ENCODE data around the gene CAPN14. TPM values are rescaled to one million over a fixed set of nuclear protein-coding genes. Genes with fewer than 3 reads are reported as not detected.

Gene CAPN14
- total and polyA plus RNA-seq, 2 of the 4 experiments (the other 2 are of a cell fraction), result under 0.01 to 0.09 TPM

DNA sequence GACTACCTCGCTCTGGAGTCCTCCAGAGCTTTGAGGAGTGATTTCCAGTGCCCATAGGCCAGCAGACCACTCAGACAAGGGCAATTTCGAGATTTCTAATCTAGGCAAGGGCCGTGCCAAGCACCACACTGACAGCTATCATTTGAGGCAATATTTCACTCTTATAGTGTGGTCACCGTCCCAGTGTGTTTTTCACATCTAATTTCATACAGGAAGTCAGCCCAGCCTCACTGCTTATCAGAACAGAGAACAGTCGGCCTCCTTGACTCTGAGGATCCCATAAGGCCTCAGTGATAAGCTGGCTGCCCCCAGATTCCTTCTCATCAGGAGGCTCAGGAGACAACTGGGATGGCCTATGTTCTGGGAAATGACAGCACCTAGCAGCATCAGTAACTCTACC, 581 bp downstream of the CAPN14 start:
- DNase-seq, result no peak
- Histone ChIP-seq H3K9me3 (ENCODE audit: control insufficient read depth, insufficient read depth, low read length) (no peaks in the 10 kb centered on the region), H4K91ac (ENCODE audit: insufficient read depth, low read depth, low read length) (no peak overlapping the region), H3K4ac (ENCODE audit: low read depth, low read length) (no peak overlapping the region), H4K5ac (ENCODE audit: low read depth, low read length) (no peak overlapping the region), H2BK120ac (ENCODE audit: low read depth, low read length) (no peak overlapping the region), H4K20me1 (ENCODE audit: insufficient read depth, low read length) (no peaks in the 10 kb centered on the region), H3K18ac (ENCODE audit: low read depth, low read length) (no peak overlapping the region), H4K8ac (ENCODE audit: low read depth in 2 of 2, low read length in 2 of 2) (no peak overlapping the region), H2BK20ac (ENCODE audit: low read depth, low read length) (no peak overlapping the region), H3K14ac (replicated peaks; ENCODE audit: low read depth, low read length) (no peak overlapping the region), H3K23ac (ENCODE audit: low read depth, low read length) (no peak overlapping the region), H3K4me3 (ENCODE audit: insufficient read depth, low read depth, low read length) (no peak overlapping the region), H2AK9ac (replicated peaks; ENCODE audit: low read depth, low read length, poor library complexity) (no peak overlapping the region), H2BK15ac (ENCODE audit: low read depth, low read length) (no peak overlapping the region), H3K36me3 (ENCODE audit: control insufficient read depth, insufficient read depth, low read length) (no peaks in the 10 kb centered on the region), H2AFZ (replicated peaks; ENCODE audit: low read length, poor library complexity) (no peak overlapping the region), H2BK5ac (ENCODE audit: low read depth, low read length, poor library complexity, severe bottlenecking) (no peak overlapping the region), H3K79me1 (ENCODE audit: low read depth in 1 of 2, low read length in 2 of 2) (no peaks in the 10 kb centered on the region), H3K9me1 (ENCODE audit: insufficient read depth, low read length) (no peaks in the 10 kb centered on the region), H3K9ac (ENCODE audit: low read depth, low read length) (no peak overlapping the region), H3K27me3 (ENCODE audit: control insufficient read depth, insufficient read depth, low read length) (peaks cover 27% of the 10 kb centered on the region), H2AK5ac (ENCODE audit: low read depth, low read length) (no peak overlapping the region), H3K56ac (ENCODE audit: extremely low read depth, insufficient read depth, low read length) (no peak overlapping the region), H3K27ac (ENCODE audit: insufficient read depth, low read length) (no peak overlapping the region), H3K4me2 (ENCODE audit: low read depth, low read length) (no peak overlapping the region), H3K4me1 (ENCODE audit: control insufficient read depth, insufficient read depth, low read length) (no peaks in the 10 kb centered on the region)
- WGBS, 2 experiments (ENCODE audit: extremely low coverage in 2 of 2, insufficient read length in 1 of 2), result 15% methylated on average over 2 of the region's 5 CpGs; no CpG with 5 or more reads in 1 of the 2 experiments
- in situ Hi-C loops (cut with MboI; ENCODE audit: low sequenced_read_pairs) (no loop called here), dilution Hi-C loops (cut with HindIII; ENCODE audit: low sequenced_read_pairs, unreplicated experiment) (no loop called here), intact Hi-C loops (cut with micrococcal nuclease) (no loop called here)
- TF ChIP-seq RFX5 (IDR thresholded peaks at IDR 0.05; ENCODE audit: low read depth, low read length) (no peak), RCOR1 (IDR thresholded peaks at IDR 0.05; ENCODE audit: insufficient replicate concordance, low read length) (no peak), BHLHE40 (IDR thresholded peaks at IDR 0.05; ENCODE audit: low read depth, low read length) (no peak), SMC3 (IDR thresholded peaks at IDR 0.05; ENCODE audit: low read depth, low read length) (no peak), MXI1 (IDR thresholded peaks at IDR 0.05; ENCODE audit: borderline replicate concordance, low read depth, low read length) (no peak), CHD1 (IDR thresholded peaks at IDR 0.05; ENCODE audit: low read depth, low read length) (no peak), CEBPB (IDR thresholded peaks at IDR 0.05; ENCODE audit: low read depth, low read length) (no peak), MAFK (IDR thresholded peaks at IDR 0.05; ENCODE audit: low read depth, low read length) (no peak), NFE2L2 (IDR thresholded peaks at IDR 0.05; ENCODE audit: low read depth, low read length) (no peak), MAZ (IDR thresholded peaks at IDR 0.05; ENCODE audit: borderline replicate concordance, low read depth, low read length) (no peak), POLR2A (IDR thresholded peaks at IDR 0.05; ENCODE audit: low read depth, low read length) (no peak), RAD21 (IDR thresholded peaks at IDR 0.05; ENCODE audit: low read length) (no peak), FOS (IDR thresholded peaks at IDR 0.05; ENCODE audit: low read depth, low read length) (no peak), USF2 (IDR thresholded peaks at IDR 0.05; ENCODE audit: low read depth, low read length) (no peak)
- TF ChIP-seq, protein P1, sequence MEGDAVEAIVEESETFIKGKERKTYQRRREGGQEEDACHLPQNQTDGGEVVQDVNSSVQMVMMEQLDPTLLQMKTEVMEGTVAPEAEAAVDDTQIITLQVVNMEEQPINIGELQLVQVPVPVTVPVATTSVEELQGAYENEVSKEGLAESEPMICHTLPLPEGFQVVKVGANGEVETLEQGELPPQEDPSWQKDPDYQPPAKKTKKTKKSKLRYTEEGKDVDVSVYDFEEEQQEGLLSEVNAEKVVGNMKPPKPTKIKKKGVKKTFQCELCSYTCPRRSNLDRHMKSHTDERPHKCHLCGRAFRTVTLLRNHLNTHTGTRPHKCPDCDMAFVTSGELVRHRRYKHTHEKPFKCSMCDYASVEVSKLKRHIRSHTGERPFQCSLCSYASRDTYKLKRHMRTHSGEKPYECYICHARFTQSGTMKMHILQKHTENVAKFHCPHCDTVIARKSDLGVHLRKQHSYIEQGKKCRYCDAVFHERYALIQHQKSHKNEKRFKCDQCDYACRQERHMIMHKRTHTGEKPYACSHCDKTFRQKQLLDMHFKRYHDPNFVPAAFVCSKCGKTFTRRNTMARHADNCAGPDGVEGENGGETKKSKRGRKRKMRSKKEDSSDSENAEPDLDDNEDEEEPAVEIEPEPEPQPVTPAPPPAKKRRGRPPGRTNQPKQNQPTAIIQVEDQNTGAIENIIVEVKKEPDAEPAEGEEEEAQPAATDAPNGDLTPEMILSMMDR (conservative IDR thresholded peaks at IDR 0.05; ENCODE audit: low read depth, low read length), result no peak
- TF ChIP-seq, protein P2, sequence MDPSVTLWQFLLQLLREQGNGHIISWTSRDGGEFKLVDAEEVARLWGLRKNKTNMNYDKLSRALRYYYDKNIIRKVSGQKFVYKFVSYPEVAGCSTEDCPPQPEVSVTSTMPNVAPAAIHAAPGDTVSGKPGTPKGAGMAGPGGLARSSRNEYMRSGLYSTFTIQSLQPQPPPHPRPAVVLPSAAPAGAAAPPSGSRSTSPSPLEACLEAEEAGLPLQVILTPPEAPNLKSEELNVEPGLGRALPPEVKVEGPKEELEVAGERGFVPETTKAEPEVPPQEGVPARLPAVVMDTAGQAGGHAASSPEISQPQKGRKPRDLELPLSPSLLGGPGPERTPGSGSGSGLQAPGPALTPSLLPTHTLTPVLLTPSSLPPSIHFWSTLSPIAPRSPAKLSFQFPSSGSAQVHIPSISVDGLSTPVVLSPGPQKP (IDR thresholded peaks at IDR 0.05; ENCODE audit: borderline replicate concordance, low read depth, low read length), result no peak
- ChIA-PET CTCF (no interaction called here), POLR2A (ENCODE audit: unreplicated experiment) (no interaction called here)
- no peak for ATAC-seq (ENCODE audit: low read depth)
- BruUV-seq (replicated peaks), result no TSS peak
